Stimulated activated CD8-positive, alpha-beta memory T cell treated with anti-CD3 and anti-CD28 coated beads, Interleukin-15, amount 100 ng/mL, for 24 hours (primary cell): Measurements from ENCODE around the gene NDFIP1.

ENCODE experiments used
- DNase-seq: peaks from one replicate; pipeline ENCODE4 v3.0.0-alpha.2; 2020; ENCODE audit warnings: low read depth

Gene NDFIP1

DNA sequence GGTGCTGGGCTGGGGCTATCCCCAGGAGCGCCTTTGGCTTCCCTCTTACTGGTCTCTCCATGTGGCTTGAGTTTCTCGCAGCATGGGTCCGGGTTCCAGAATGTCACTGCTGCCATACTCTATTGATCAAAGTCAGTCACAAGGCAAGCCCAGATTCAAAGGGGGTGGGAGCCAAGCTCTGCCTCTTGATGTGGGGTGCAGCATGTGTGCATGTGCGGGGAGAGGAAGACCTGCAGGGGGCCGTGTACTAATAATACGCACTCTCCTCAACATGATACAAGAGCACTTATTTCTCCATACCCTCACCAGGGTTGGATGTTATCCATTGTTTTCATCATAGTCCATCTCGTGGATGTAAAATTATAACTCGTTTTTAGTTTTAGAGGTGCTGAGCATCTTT, 81.2 kb downstream of the NDFIP1 start:
- DNase-seq = no peak

DNA sequence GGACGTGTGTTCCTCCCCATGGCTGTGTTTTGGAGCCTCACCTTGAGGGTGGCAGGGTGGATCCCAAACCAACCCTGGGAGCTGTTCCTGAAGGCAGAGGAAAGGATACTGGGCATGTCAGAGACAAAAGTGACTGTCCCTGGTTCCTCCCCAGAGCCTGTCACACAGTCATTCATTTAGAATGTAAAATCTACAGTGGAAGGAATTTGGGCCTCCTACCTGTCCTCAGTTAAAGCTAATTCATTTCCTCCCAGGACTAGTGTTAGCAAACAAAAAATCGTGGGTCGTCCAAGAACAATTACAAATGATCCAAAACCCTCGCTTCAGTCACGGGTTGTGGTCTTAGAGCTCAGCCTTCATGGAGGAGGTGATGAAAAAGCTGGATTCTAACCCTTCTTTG, 83.2 kb downstream of the NDFIP1 start:
- no peak for DNase-seq

DNA sequence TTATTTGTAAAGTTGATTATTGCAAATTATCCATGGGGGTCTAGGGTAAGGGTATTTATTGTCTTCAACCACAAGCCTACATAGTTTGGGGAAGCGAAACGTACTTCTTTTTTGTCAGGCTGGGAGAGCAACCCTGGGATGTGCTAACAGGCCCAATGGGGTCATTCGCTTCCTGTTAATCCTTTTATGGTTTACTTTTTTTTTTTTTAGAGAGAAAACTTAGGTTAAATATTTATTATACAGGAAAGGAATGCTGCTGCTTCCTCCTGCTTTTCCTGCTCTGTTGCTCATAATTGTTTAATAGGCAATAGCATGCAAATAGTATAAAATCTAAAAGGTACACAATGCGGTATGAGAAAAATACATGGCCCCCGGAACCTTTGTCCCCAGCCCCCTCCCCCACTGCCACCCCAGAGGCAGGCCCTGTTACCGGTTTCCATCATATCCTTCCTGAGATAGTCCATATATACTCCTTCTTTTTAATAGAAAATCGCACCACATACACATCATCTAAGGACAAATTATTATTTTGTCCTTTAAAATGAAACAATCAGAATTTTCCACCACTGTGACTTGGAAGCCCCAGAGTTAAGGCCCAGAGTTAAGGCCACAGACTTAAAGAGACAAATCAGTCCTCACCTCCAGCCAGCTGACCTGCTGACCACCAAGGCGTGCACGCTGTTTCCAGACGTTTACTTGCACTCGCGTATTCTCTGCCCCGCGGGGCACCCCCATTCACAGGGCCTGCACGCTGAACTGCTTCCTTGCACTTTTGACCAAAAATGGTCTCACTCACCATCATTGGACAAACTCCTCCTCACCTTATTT, 83.9 kb downstream of the NDFIP1 start:
- no peak for DNase-seq

DNA sequence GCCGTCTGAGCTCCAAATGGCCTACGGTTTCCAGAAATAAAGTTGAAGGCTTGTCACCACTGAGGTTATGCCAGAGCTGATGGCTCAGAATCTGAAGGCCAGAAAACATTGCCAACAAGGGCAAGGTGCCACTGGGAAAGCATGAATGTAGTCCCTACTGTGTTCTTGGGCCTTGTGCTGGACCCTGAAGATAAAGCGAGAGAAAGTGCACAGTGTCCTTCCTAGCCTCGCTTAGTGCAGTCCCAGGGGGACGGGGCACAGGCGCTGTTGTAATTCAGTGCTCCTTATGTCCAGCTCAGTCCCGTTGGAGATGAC, 84.5 kb downstream of the NDFIP1 start:
- DNase-seq = no peak

DNA sequence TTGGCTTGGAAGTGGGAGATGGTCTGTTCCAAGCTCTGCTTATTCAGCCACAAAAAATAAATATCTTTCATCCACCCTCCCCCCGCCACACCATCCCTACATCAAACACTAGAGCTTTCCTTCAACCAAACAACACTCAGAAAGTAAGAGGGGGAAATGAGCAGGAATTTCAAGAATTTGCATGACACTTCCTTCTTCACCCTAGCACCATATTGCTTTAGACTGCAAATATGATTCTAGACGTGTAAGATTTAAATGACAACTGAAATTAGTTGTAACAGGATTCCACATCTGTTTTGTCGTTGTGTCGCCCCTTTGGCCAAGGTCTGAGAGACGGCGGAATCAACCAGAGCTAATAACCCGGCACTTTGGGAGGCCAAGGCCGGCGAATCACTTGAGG, 88.5 kb downstream of the NDFIP1 start:
- DNase-seq = no peak

DNA sequence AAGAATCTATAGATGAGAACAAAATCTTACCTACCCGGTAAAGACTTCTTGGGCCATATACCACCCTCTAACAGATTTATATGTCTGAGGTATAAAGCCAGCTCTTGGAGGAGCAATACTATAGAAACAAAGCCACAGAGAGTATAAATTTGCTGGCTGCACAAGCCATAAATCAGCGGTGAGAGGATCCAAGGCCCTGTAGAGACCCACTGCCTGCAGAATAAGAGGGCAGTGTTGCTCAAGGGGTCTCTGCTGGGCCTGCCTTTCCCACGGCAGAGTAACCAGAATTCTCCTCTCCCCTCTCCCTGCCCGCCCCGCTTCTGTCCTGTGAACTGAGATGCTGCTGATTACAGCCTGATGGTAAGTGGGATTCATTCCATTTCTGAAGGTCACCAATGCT, 89.2 kb downstream of the NDFIP1 start:
- DNase-seq = no peak

DNA sequence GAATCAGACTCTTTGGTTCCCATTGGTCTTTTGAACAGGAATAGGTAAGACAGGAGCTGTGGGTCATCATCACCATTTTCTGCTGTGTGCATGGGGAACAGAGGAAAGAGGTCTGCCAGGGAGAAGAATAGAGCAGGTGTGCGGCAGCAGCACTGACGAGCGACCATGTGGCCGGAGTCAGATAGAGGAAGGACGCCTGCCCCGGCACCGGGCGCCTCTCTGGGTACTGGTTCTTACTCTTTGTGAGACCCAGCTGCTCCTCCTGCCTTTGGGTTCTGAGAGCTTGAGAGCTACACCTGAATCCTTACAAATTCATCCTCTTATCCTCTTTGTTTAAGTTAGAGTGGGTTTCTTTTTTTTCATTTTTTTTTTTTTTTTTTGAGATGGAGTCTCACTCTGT, 90.8 kb downstream of the NDFIP1 start:
- no peak for DNase-seq

DNA sequence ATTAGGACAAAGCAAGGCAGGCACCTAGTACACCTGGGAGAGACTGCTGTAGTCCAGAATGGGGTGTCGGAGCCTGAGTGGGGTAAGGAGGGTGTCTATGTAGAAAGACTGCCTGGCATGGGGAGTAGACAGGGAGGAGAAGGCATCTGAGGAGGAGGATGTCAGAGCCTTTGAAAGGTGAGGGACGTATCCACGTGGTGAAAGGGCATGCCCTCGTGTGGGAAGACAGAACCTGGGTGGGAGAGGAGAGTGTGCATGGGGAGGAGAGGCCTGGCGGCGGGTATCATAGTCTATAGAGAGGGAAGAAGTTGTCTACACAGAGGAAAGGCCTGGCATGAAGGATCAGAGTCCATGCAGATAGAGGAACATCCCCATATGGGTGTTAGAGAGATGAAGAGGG, 91.8 kb downstream of the NDFIP1 start:
- no peak for DNase-seq

DNA sequence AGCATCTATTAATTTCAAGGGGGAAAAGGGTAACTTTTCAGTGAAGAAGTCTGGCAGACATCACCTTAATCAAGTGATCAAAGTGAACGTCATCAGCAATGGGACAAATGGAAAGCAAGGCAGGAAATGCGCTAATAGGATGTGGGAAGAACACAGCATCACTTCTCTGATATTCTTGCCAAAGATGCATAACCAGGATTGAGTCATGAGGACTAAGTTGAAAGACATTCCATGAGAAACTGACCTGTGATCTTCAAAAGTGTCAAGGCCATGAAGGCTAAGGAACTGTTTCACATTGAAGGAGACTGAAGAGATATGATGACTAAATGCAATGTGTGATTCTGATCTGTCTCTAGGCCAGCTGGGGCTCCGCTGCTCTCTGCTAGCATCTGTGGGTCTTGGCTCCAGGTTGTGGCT, 92.9 kb downstream of the NDFIP1 start:
- no peak for DNase-seq

DNA sequence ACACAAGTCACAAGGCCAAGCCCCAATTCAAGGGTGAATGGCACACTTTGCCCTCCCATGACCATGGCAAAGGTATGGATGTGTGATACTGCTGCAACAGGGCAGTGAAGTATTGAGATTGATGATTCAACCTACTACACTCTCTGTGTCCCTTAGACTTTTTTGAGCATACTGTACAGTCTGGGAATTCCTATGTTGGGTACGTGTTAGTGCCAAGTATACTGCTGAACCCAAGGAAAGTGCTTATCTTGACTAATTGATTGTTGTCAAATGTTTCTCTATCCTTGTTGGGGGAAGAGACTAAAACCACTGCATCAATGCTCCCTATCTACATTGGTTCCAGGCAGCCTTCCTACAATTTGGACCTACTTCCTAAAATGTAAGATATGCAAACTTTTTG, 93.7 kb downstream of the NDFIP1 start:
- no peak for DNase-seq
